Endodermal cell (in vitro differentiated cells): ENCODE measurements around the gene ACBD3. TPM values are rescaled to one million over a fixed set of nuclear protein-coding genes. Genes with fewer than 3 reads are reported as not detected.

Experiments used
- DNase-seq: peaks from one replicate; pipeline ENCODE4 v3.0.0-alpha.2; 2017
- H3K27ac ChIP-seq: 2 replicates; pipeline ENCODE4 v1.5.1; 2013; ENCODE audit warnings: mild to moderate bottlenecking, low read depth, low read length, moderate library complexity
- H3K27me3 ChIP-seq: 2 replicates; pipeline ENCODE4 v1.6.1; 2013; ENCODE audit warnings: mild to moderate bottlenecking, low read length, moderate library complexity; ENCODE audit not compliant: insufficient read depth, control insufficient read depth, poor library complexity, severe bottlenecking
- H3K36me3 ChIP-seq: 2 replicates; pipeline ENCODE4 v1.7.0; 2013; ENCODE audit warnings: mild to moderate bottlenecking, low read length, moderate library complexity; ENCODE audit not compliant: control insufficient read depth, insufficient read depth
- H3K4me1 ChIP-seq: one replicate; pipeline ENCODE4 v1.7.0; 2013; ENCODE audit warnings: low read length; ENCODE audit not compliant: control insufficient read depth, insufficient read depth
- H3K4me3 ChIP-seq: 2 replicates; pipeline ENCODE4 v1.5.1; 2013; ENCODE audit warnings: mild to moderate bottlenecking, low read length, moderate library complexity
- H3K9ac ChIP-seq: 2 replicates; pipeline ENCODE4 v1.6.1; 2013; ENCODE audit warnings: mild to moderate bottlenecking, low read length, moderate library complexity; ENCODE audit not compliant: poor library complexity, severe bottlenecking; ENCODE audit errors: extremely low read depth
- H3K9me3 ChIP-seq: 2 replicates; pipeline ENCODE4 v1.6.1; 2013; ENCODE audit warnings: mild to moderate bottlenecking, low read length, moderate library complexity; ENCODE audit not compliant: control insufficient read depth
- H3K27ac Mint-ChIP-seq: 2 replicates; pipeline ENCODE4 v1.8.0; 2020; ENCODE audit warnings: mixed read lengths
- H3K27me3 Mint-ChIP-seq: 2 replicates; pipeline ENCODE4 v1.8.0; 2021; ENCODE audit warnings: mild to moderate bottlenecking, mixed read lengths; ENCODE audit not compliant: insufficient read depth
- H3K36me3 Mint-ChIP-seq: 2 replicates; pipeline ENCODE4 v1.8.0; 2020; ENCODE audit warnings: low read depth, mixed read lengths
- H3K4me1 Mint-ChIP-seq: 2 replicates; pipeline ENCODE4 v1.8.0; 2020; ENCODE audit warnings: mixed read lengths
- H3K4me3 Mint-ChIP-seq: 2 replicates; pipeline ENCODE4 v1.8.0; 2020; ENCODE audit warnings: mild to moderate bottlenecking, moderate library complexity, mixed read lengths
- H3K9me3 Mint-ChIP-seq: 2 replicates; pipeline ENCODE4 v1.8.0; 2020; ENCODE audit warnings: mild to moderate bottlenecking, mixed read lengths
- CTCF ChIP-seq: fragments of 200-600 bp; sonication (generic); conservative IDR thresholded peaks from 2 replicates; pipeline ENCODE4 v1.5.0; 2021; ENCODE audit warnings: antibody characterized with exemption, mild to moderate bottlenecking
- WGBS, 2 experiments: methylation state at CpG; one replicate each; pipeline versions ENCODE4 v1.1.5 to v1.1.7; 2013; ENCODE audit warnings: missing lambda C conversion rate in 2 of 2, mixed read lengths in 1 of 2; ENCODE audit not compliant: insufficient coverage in 1 of 2, insufficient read length in 1 of 2; 5-methylcytosine and 5-hydroxymethylcytosine counted together
- total RNA-seq, 2 donors: library from RNA; stranded (reverse); fragmentation: NEBNext Ultra II Directional in 1 of 2; extraction: Animal tissue kit (Norgen Biotek cat#: 25700) in 1 of 2; gene quantifications; 2 replicates in 1 of 2; 3 replicates in 1 of 2; pipeline ENCODE4 v1.2.1, GENCODE V29; 2021

The ACBD3 gene
- total RNA-seq, 2 donors from 2014 or later, result 34.8 to 48.0 TPM

DNA sequence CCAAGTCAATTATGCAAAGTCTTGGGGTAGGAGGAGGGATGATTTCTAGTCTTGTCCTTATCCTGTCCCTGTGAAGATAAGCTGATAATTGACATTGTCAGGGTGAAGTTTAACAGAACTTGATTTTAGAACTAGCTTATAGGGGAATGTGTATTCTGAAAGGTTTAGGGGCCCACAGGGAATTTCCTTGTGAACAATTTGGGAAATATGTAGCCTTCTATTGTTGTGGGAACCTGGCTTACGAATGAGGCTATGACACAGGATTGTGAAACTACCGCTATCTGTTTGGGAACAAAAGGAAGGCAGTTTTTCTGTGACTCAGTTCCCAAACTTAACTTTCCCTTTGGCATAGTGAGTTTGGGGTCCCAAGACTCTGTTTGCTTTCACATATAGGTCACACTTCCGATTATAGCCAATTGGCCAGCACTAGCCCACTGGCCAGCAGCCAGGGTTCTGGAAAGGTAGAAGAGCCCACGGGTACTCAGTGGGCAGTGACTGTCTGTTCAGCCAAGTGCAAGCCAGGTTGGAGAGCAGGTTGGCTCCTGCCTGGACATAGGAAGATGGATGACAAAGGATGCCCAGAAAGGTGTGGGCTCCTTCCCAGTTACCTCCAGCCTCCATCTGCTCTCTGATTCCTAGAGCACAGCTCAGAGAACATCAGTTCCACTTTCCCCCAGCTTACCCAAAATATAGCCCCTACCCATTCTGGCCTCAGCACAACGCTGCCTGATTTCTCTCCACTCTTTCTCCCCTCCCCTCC, 88.5 kb downstream of the ACBD3 start:
- no peak for DNase-seq
- H3K27me3 ChIP-seq, result no peaks in the 10 kb centered on the region
- Mint-ChIP-seq H3K27ac (no peak overlapping the region), H3K9me3 (no peaks in the 10 kb centered on the region), H3K27me3 (peaks cover 39% of the 10 kb centered on the region), H3K36me3 (no peaks in the 10 kb centered on the region), H3K4me1 (peaks cover 25% of the 10 kb centered on the region), H3K4me3 (no peak overlapping the region)
- no peaks in the 10 kb centered on the region for H3K36me3 ChIP-seq
- no peak for TF ChIP-seq CTCF
- no peaks in the 10 kb centered on the region for H3K4me1 ChIP-seq
- no peak overlapping the region for H3K4me3 ChIP-seq
- 56 to 68% methylated on average over 3 to 5 of the region's 5 CpGs for WGBS, 2 experiments
- no peaks in the 10 kb centered on the region for H3K9me3 ChIP-seq
- no peak overlapping the region for H3K9ac ChIP-seq
- H3K27ac ChIP-seq, result no peak overlapping the region

DNA sequence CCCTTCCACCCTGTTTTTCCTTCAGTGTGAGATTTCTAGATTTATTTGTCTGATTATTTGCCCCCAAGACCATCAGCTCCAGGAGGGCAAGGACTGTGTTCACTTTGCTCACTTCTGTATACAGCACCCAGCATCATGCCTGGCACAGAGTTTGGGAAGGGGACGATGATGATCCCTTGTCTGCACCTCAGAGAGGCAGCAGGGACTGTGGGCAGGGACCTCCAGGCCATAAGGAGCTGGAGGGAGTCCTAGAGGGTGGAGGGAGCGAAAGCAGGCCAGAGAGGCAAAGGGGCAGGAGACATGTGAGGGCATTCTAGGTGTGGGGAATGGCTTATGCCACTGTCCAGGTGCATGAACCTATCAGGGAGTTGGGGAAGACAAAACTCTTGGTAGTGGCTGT, 91.3 kb downstream of the ACBD3 start:
- Histone ChIP-seq H3K27ac (no peak overlapping the region), H3K36me3 (no peaks in the 10 kb centered on the region), H3K4me1 (no peaks in the 10 kb centered on the region), H3K9me3 (no peaks in the 10 kb centered on the region), H3K9ac (no peak overlapping the region), H3K4me3 (no peak overlapping the region), H3K27me3 (no peaks in the 10 kb centered on the region)
- 88 to 100% methylated on average over 2 of the region's 2 CpGs for WGBS, 2 experiments
- H3K27me3 Mint-ChIP-seq, result peaks cover 33% of the 10 kb centered on the region
- H3K27ac Mint-ChIP-seq, result no peak overlapping the region
- TF ChIP-seq CTCF, result no peak
- H3K4me3 Mint-ChIP-seq, result no peak overlapping the region
- no peaks in the 10 kb centered on the region for H3K36me3 Mint-ChIP-seq
- H3K4me1 Mint-ChIP-seq, result peaks cover 18% of the 10 kb centered on the region
- H3K9me3 Mint-ChIP-seq, result peaks cover 2% of the 10 kb centered on the region
- DNase-seq, result no peak

Other genes starting within 250 kb of the ACBD3 start
- gene LEFTY2, start 245.5 kb downstream of the ACBD3 start, total RNA-seq, result 100 to 1,000 TPM; 272 to 938 TPM
- gene SDE2, start 187.4 kb downstream of the ACBD3 start, total RNA-seq, result 10 to 100 TPM; 19.0 to 21.6 TPM
- gene H3-3A, start 124.0 kb downstream of the ACBD3 start, total RNA-seq, result 100 to 1,000 TPM; 733 to 829 TPM
- gene MIXL1, start 36.9 kb upstream of the ACBD3 start, total RNA-seq, result 10 to 100 TPM; 16.8 to 86.3 TPM
- 10 to 100 TPM in 1 of 2 donors, 1 to 10 TPM in 1; 9.9 to 11.3 TPM for gene LIN9, start 122.4 kb upstream of the ACBD3 start, total RNA-seq
- gene PARP1, start 221.4 kb upstream of the ACBD3 start, total RNA-seq, result 100 to 1,000 TPM; 170 to 173 TPM